Measurements from ENCODE around the gene KDELR1. TPM values are rescaled to one million over a fixed set of nuclear protein-coding genes. Genes with fewer than 3 reads are reported as not detected.
A peak's percentile ranks its signal among the peaks of the same experiment; 100 is the strongest.

Gene KDELR1
- 50.8 and 51.9 TPM in 2 replicates for total RNA-seq

- ChIA-PET CTCF (interaction anchor here (0.8 to 2.2 kb wide), 16 partner anchors 10 to 220 kb away, joined by 3 to 22 read pairs (median 5); partner anchors contain the start of genes SYNGR4 and TMEM143), POLR2A (interaction anchor here (0.6 to 2.1 kb wide), 14 partner anchors 9 to 894 kb away, joined by 3 to 30 read pairs (median 5); partner anchors contain the start of genes GRWD1, RPL18, SPHK2 and SYNGR4)
- peaks cover 19% of the 10 kb centered on the region for H3K27me3 Mint-ChIP-seq
- ATAC-seq (ENCODE audit: low read depth) (peak; percentile 84), DNase-seq (peak; percentile 83)
- H3K36me3 Mint-ChIP-seq (ENCODE audit: low read depth) = peaks cover 29% of the 10 kb centered on the region
- TF ChIP-seq CTCF (IDR thresholded peaks at IDR 0.05) = peak; percentile 51
- no peaks in the 10 kb centered on the region for H3K9me3 Mint-ChIP-seq
- H3K4me3 Mint-ChIP-seq = peak within 1 kb of the TSS; percentile 96
- peak within 1 kb of the TSS; percentile 88 for H3K27ac Mint-ChIP-seq
- intact Hi-C loops (cut with micrococcal nuclease) = loop anchor here (1.0 to 5.0 kb wide), 5 partner anchors 54 to 121 kb away; partner anchors contain the start of genes CYTH2, GRWD1 and LMTK3
- H3K4me1 Mint-ChIP-seq = peaks cover 35% of the 10 kb centered on the region
These were observed at the start of gene KDELR1 for GRCh38 chr19:48391100-48392005. KDELR1 (minus strand) TSS chr19:48391551; CDS start chr19:48391358, 193 bp downstream.

GRCh38 chr19:48436586-48436985, 45.2 kb upstream of the KDELR1 start:
- Mint-ChIP-seq H3K27ac (no peak overlapping the region), H3K4me1 (no peaks in the 10 kb centered on the region), H3K27me3 (peaks cover 27% of the 10 kb centered on the region), H3K36me3 (ENCODE audit: low read depth) (no peaks in the 10 kb centered on the region), H3K9me3 (no peaks in the 10 kb centered on the region), H3K4me3 (no peak overlapping the region)
- TF ChIP-seq CTCF (IDR thresholded peaks at IDR 0.05) = no peak
- ChIA-PET POLR2A (no interaction called here), CTCF (no interaction called here)
- intact Hi-C loops (cut with micrococcal nuclease) = no loop called here
- ATAC-seq (ENCODE audit: low read depth) = no peak
- no peak for DNase-seq

- ChIA-PET POLR2A (interaction anchor here (0.5 to 0.7 kb wide), 5 partner anchors 13 to 213 kb away, joined by 3 to 14 read pairs (median 3); partner anchors contain the start of gene GRWD1), CTCF (no interaction called here)
- ATAC-seq (ENCODE audit: low read depth) (no peak), DNase-seq (no peak)
- no peaks in the 10 kb centered on the region for H3K9me3 Mint-ChIP-seq
- no peaks in the 10 kb centered on the region for H3K36me3 Mint-ChIP-seq (ENCODE audit: low read depth)
- no peaks in the 10 kb centered on the region for H3K4me1 Mint-ChIP-seq
- H3K4me3 Mint-ChIP-seq = no peak overlapping the region
- intact Hi-C loops (cut with micrococcal nuclease) = no loop called here
- H3K27ac Mint-ChIP-seq = no peak overlapping the region
- peaks cover 20% of the 10 kb centered on the region for H3K27me3 Mint-ChIP-seq
- no peak for TF ChIP-seq CTCF (IDR thresholded peaks at IDR 0.05)
These were observed 42.0 kb upstream of the KDELR1 start for GRCh38 chr19:48433337-48433736.

- Mint-ChIP-seq H3K4me1 (peaks cover 6% of the 10 kb centered on the region), H3K36me3 (ENCODE audit: low read depth) (no peaks in the 10 kb centered on the region), H3K4me3 (no peak overlapping the region), H3K9me3 (no peaks in the 10 kb centered on the region), H3K27ac (no peak overlapping the region), H3K27me3 (no peaks in the 10 kb centered on the region)
- POLR2A ChIA-PET = no interaction called here
- TF ChIP-seq CTCF (IDR thresholded peaks at IDR 0.05) = no peak
- CTCF ChIA-PET = no interaction called here
- intact Hi-C loops (cut with micrococcal nuclease) = no loop called here
- no peak for ATAC-seq (ENCODE audit: low read depth)
- DNase-seq = no peak
These were observed 37.3 kb upstream of the KDELR1 start for GRCh38 chr19:48428670-48429069.

- intact Hi-C loops (cut with micrococcal nuclease) = no loop called here
These were observed 33.4 kb upstream of the KDELR1 start for GRCh38 chr19:48424694-48425219.

More at GRCh38 chr19:48424694-48425219, 33.4 kb upstream of the KDELR1 start:
- H3K27me3 Mint-ChIP-seq = peaks cover 5% of the 10 kb centered on the region
- H3K4me1 Mint-ChIP-seq = peaks cover 6% of the 10 kb centered on the region
- ChIA-PET POLR2A (no interaction called here), CTCF (no interaction called here)
- ATAC-seq (ENCODE audit: low read depth) (peak; percentile 77), DNase-seq (no peak)
- H3K9me3 Mint-ChIP-seq = no peaks in the 10 kb centered on the region
- peak overlapping the region; percentile 13 for H3K27ac Mint-ChIP-seq
- peak overlapping the region; percentile 20 for H3K4me3 Mint-ChIP-seq
- TF ChIP-seq CTCF (IDR thresholded peaks at IDR 0.05) = no peak
- no peaks in the 10 kb centered on the region for H3K36me3 Mint-ChIP-seq (ENCODE audit: low read depth)
